Right atrium auricular region (tissue), 2 donors: Measurements from ENCODE around the gene KLHL8. TPM values are rescaled to one million over a fixed set of nuclear protein-coding genes. Genes with fewer than 3 reads are reported as not detected.

ENCODE experiments used
- DNase-seq: peaks from one replicate; pipeline ENCODE4 v3.0.0-alpha.2; 2019; ENCODE audit warnings: low spot score
- H3K27ac ChIP-seq, 2 donors: fragments of 200-600 bp; sonication (generic); 1 replicate in 1 of 2; 2 replicates in 1 of 2; pipeline ENCODE4 v1.5.1; 2016 to 2019
- H3K27me3 ChIP-seq, 2 donors: fragments of 200-600 bp; sonication (generic); one replicate each; pipeline versions ENCODE4 v1.5.1 to v1.6.0; 2017 to 2019
- H3K36me3 ChIP-seq: fragments of 200-600 bp; sonication (generic); one replicate; pipeline ENCODE4 v1.5.1; 2016
- H3K4me1 ChIP-seq, 2 donors: fragments of 200-600 bp; sonication (generic); one replicate each; pipeline versions ENCODE4 v1.5.1 to v1.6.0; 2017 to 2019
- H3K4me3 ChIP-seq, 2 donors: fragments of 200-600 bp; sonication (generic); 1 replicate in 1 of 2; 2 replicates in 1 of 2; pipeline ENCODE4 v1.5.1; 2017 to 2019; ENCODE audit warnings: mild to moderate bottlenecking in 1 of 2, moderate library complexity in 1 of 2
- H3K9me3 ChIP-seq, 2 donors: fragments of 200-600 bp; sonication (generic); one replicate each; pipeline ENCODE4 v1.5.1; 2019
- CTCF ChIP-seq, 2 donors: fragments of 200-600 bp; sonication (generic); IDR thresholded peaks; one replicate each; pipeline ENCODE4 v1.5.1; 2019; ENCODE audit warnings: antibody characterized with exemption in 2 of 2
- total RNA-seq, 2 donors: library from RNA; depleted of rRNA; stranded (reverse); fragments of >200 nt; gene quantifications; one replicate each; pipeline ENCODE4 v1.1.0, GENCODE V29; 2016

Gene KLHL8
- total RNA-seq, 2 donors from 2014 or later, result 5.9 to 6.9 TPM

GRCh38 chr4:87211249-87211952 is 9.0 kb downstream of the KLHL8 start:
- no peak for DNase-seq
- H3K4me1 ChIP-seq, result peaks cover 0 to 19% of the 10 kb centered on the region in 2 donors
- H3K27me3 ChIP-seq, result no peaks in the 10 kb centered on the region
- TF ChIP-seq CTCF (IDR thresholded peaks at IDR 0.05), result no peak
- no peaks in the 10 kb centered on the region for H3K36me3 ChIP-seq
- no peak overlapping the region for H3K4me3 ChIP-seq
- H3K27ac ChIP-seq, result no peak overlapping the region
- no peaks in the 10 kb centered on the region for H3K9me3 ChIP-seq

- no peak overlapping the region for H3K4me3 ChIP-seq
These were observed 10.7 kb downstream of the KLHL8 start for GRCh38 chr4:87209696-87210095.

GRCh38 chr4:87209182-87209581 is 11.2 kb downstream of the KLHL8 start:
- Histone ChIP-seq H3K4me3 (no peak overlapping the region), H3K27ac (peak overlapping the region in 1 of 2 donors; percentile 18)
- TF ChIP-seq CTCF (IDR thresholded peaks at IDR 0.05), result no peak

More at GRCh38 chr4:87209696-87210095, 10.7 kb downstream of the KLHL8 start:
- H3K27ac ChIP-seq, result no peak overlapping the region
- no peaks in the 10 kb centered on the region for H3K36me3 ChIP-seq
- H3K9me3 ChIP-seq, result no peaks in the 10 kb centered on the region
- DNase-seq, result peak; percentile 69
- H3K4me1 ChIP-seq, result peaks cover 0 to 19% of the 10 kb centered on the region in 2 donors
- H3K27me3 ChIP-seq, result no peaks in the 10 kb centered on the region
- no peak for TF ChIP-seq CTCF (IDR thresholded peaks at IDR 0.05)

GRCh38 chr4:87204559-87204958 is 15.9 kb downstream of the KLHL8 start:
- Histone ChIP-seq H3K4me3 (no peak overlapping the region), H3K27me3 (no peaks in the 10 kb centered on the region), H3K9me3 (peaks cover 0 to 5% of the 10 kb centered on the region in 2 donors), H3K36me3 (no peaks in the 10 kb centered on the region), H3K27ac (no peak overlapping the region), H3K4me1 (no peaks in the 10 kb centered on the region)
- no peak for DNase-seq
- no peak for TF ChIP-seq CTCF (IDR thresholded peaks at IDR 0.05)

More at GRCh38 chr4:87209182-87209581, 11.2 kb downstream of the KLHL8 start:
- Histone ChIP-seq H3K4me1 (peaks cover 0 to 19% of the 10 kb centered on the region in 2 donors), H3K9me3 (no peaks in the 10 kb centered on the region), H3K36me3 (no peaks in the 10 kb centered on the region), H3K27me3 (no peaks in the 10 kb centered on the region)
- no peak for DNase-seq

- no peak for TF ChIP-seq CTCF (IDR thresholded peaks at IDR 0.05)
- H3K4me3 ChIP-seq, result no peak overlapping the region
- no peaks in the 10 kb centered on the region for H3K27me3 ChIP-seq
- no peaks in the 10 kb centered on the region for H3K4me1 ChIP-seq
- H3K36me3 ChIP-seq, result no peaks in the 10 kb centered on the region
- no peaks in the 10 kb centered on the region for H3K9me3 ChIP-seq
- H3K27ac ChIP-seq, result no peak overlapping the region
- DNase-seq, result no peak
These were observed 23.5 kb downstream of the KLHL8 start for GRCh38 chr4:87196927-87197326.

- Histone ChIP-seq H3K27ac (no peak overlapping the region), H3K4me1 (no peaks in the 10 kb centered on the region), H3K9me3 (no peaks in the 10 kb centered on the region), H3K36me3 (no peaks in the 10 kb centered on the region), H3K4me3 (no peak overlapping the region), H3K27me3 (no peaks in the 10 kb centered on the region)
- no peak for TF ChIP-seq CTCF (IDR thresholded peaks at IDR 0.05)
- no peak for DNase-seq
These were observed 24.3 kb downstream of the KLHL8 start for GRCh38 chr4:87196146-87196545.
